Calu3 (cell line): ENCODE results near the gene MYLIP. TPM values are rescaled to one million over a fixed set of nuclear protein-coding genes. Genes with fewer than 3 reads are reported as not detected.

Experiments used
- BruUV-seq: library from RNA; stranded (reverse); fragments of 400-500 nt; replicated peaks from 2 replicates; lab custom pipeline; 2021; lab: Mats Ljungman, UMichigan
- CTCF ChIA-PET: fragments of 300-600 bp; sonication (Branson Sonifier 250); formaldehyde crosslinking; loops from one replicate; lab custom pipeline; 2022; ENCODE audit warnings: antibody characterized with exemption; lab: Charles Lee
- DNase-seq: peaks from one replicate; pipeline ENCODE4 v3.0.0; 2022
- H3K27ac Mint-ChIP-seq: one replicate; pipeline ENCODE4 v1.8.0; 2022; ENCODE audit warnings: mixed read lengths; ENCODE audit not compliant: unreplicated experiment
- H3K27me3 Mint-ChIP-seq: one replicate; pipeline ENCODE4 v1.8.0; 2022; ENCODE audit warnings: mixed read lengths; ENCODE audit not compliant: unreplicated experiment
- H3K36me3 Mint-ChIP-seq: one replicate; pipeline ENCODE4 v1.8.0; 2022; ENCODE audit warnings: mild to moderate bottlenecking, moderate library complexity, mixed read lengths; ENCODE audit not compliant: insufficient read depth, unreplicated experiment
- H3K4me1 Mint-ChIP-seq: one replicate; pipeline ENCODE4 v1.8.0; 2022; ENCODE audit warnings: mild to moderate bottlenecking, low read depth, mixed read lengths; ENCODE audit not compliant: unreplicated experiment
- H3K4me3 Mint-ChIP-seq: one replicate; pipeline ENCODE4 v1.8.0; 2022; ENCODE audit warnings: mild to moderate bottlenecking, low read depth, moderate library complexity, mixed read lengths; ENCODE audit not compliant: unreplicated experiment
- H3K9me3 Mint-ChIP-seq: one replicate; pipeline ENCODE4 v1.8.0; 2022; ENCODE audit warnings: low read depth, mixed read lengths; ENCODE audit not compliant: unreplicated experiment
- CTCF ChIP-seq: fragments of 200-600 bp; IDR thresholded peaks from one replicate; pipeline ENCODE4 v1.8.0; 2022; ENCODE audit warnings: antibody characterized with exemption; ENCODE audit not compliant: unreplicated experiment
- intact Hi-C: fragments of 100-400 bp; cut with micrococcal nuclease; formaldehyde crosslinking; loops from one replicate; pipeline ENCODE4 v1.10.0; 2022; ENCODE audit not compliant: unreplicated experiment
- total RNA-seq: library from RNA; stranded (reverse); gene quantifications from 2 replicates; pipeline ENCODE4 v1.2.3, GENCODE V29; 2022

The MYLIP gene
- total RNA-seq, 1 experiment from 2014 or later: 8.1 TPM

- intact Hi-C loops: no loop called here
- H3K4me3 Mint-ChIP-seq: no peak overlapping the region
- no peak for TF ChIP-seq CTCF
- no peak for DNase-seq
- no peaks in the 10 kb centered on the region for H3K36me3 Mint-ChIP-seq
- no peaks in the 10 kb centered on the region for H3K4me1 Mint-ChIP-seq
- H3K27me3 Mint-ChIP-seq: no peaks in the 10 kb centered on the region
- H3K9me3 Mint-ChIP-seq: no peaks in the 10 kb centered on the region
- CTCF ChIA-PET: no interaction called here
- BruUV-seq: no TSS peak
- H3K27ac Mint-ChIP-seq: no peak overlapping the region
Observed at GRCh38 chr6:16139556-16139955, 10.7 kb downstream of the MYLIP start.

- no TSS peak for BruUV-seq
- Mint-ChIP-seq H3K9me3 (no peaks in the 10 kb centered on the region), H3K4me1 (no peaks in the 10 kb centered on the region), H3K27ac (no peak overlapping the region), H3K27me3 (no peaks in the 10 kb centered on the region), H3K4me3 (no peak overlapping the region), H3K36me3 (no peaks in the 10 kb centered on the region)
- CTCF ChIA-PET: no interaction called here
- no peak for TF ChIP-seq CTCF
- DNase-seq: no peak
- intact Hi-C loops: no loop called here
Observed at GRCh38 chr6:16140607-16141006, 11.7 kb downstream of the MYLIP start.

GRCh38 chr6:16141514-16141913, 12.6 kb downstream of the MYLIP start:
- peaks cover 6% of the 10 kb centered on the region for H3K4me1 Mint-ChIP-seq
- CTCF ChIA-PET: no interaction called here
- no TSS peak for BruUV-seq
- no peak overlapping the region for H3K27ac Mint-ChIP-seq
- H3K27me3 Mint-ChIP-seq: no peaks in the 10 kb centered on the region
- H3K9me3 Mint-ChIP-seq: no peaks in the 10 kb centered on the region
- intact Hi-C loops: no loop called here
- no peak overlapping the region for H3K4me3 Mint-ChIP-seq
- no peak for DNase-seq
- no peaks in the 10 kb centered on the region for H3K36me3 Mint-ChIP-seq
- TF ChIP-seq CTCF: no peak

GRCh38 chr6:16145038-16145437, 16.2 kb downstream of the MYLIP start:
- H3K27ac Mint-ChIP-seq: no peak overlapping the region
- CTCF ChIA-PET: no interaction called here
- TF ChIP-seq CTCF: no peak
- peaks cover 3% of the 10 kb centered on the region for H3K36me3 Mint-ChIP-seq
- no peaks in the 10 kb centered on the region for H3K9me3 Mint-ChIP-seq
- no peak overlapping the region for H3K4me3 Mint-ChIP-seq
- no TSS peak for BruUV-seq
- H3K27me3 Mint-ChIP-seq: no peaks in the 10 kb centered on the region
- no peak for DNase-seq
- intact Hi-C loops: no loop called here
- peaks cover 22% of the 10 kb centered on the region for H3K4me1 Mint-ChIP-seq
